GM12801 (cell line): ENCODE results near the gene HMG20B.

Experiments used
- TF ChIP-seq, protein P1 (sequence below): IDR thresholded peaks from one replicate; pipeline ENCODE4 v1.5.1; 2011; ENCODE audit warnings: control low read depth; ENCODE audit not compliant: insufficient read length; ENCODE audit errors: extremely low read depth

The HMG20B gene

DNA sequence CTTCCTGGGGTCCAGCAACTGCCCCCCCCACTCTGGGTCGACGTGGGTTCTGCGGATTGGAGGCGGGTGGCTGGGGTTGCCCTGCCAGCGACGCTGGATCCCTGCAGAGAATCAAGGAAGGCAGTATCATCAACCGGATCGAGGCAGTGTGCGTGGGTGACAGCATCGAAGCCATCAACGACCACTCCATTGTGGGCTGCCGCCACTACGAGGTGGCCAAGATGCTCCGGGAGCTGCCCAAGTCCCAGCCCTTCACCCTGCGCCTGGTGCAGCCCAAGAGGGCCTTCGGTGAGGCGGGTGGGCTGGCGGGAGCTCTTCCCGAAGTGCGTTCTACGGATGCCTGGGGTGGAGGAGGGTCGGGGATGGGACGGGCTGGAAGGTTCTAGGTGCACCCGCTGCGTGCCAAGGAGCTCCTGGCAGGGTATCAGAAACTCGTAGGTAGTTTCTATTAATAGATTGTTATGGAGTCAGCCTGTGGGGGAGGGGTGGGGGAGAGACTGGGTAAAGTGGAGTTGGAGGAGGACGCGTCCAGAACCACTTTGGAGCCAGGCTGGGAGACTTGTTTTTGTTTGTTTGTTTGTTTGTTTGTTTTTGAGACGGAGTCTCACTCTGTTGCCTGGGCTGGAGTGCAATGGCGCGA, 14.1 kb downstream of the HMG20B start:
- TF ChIP-seq, protein P1, sequence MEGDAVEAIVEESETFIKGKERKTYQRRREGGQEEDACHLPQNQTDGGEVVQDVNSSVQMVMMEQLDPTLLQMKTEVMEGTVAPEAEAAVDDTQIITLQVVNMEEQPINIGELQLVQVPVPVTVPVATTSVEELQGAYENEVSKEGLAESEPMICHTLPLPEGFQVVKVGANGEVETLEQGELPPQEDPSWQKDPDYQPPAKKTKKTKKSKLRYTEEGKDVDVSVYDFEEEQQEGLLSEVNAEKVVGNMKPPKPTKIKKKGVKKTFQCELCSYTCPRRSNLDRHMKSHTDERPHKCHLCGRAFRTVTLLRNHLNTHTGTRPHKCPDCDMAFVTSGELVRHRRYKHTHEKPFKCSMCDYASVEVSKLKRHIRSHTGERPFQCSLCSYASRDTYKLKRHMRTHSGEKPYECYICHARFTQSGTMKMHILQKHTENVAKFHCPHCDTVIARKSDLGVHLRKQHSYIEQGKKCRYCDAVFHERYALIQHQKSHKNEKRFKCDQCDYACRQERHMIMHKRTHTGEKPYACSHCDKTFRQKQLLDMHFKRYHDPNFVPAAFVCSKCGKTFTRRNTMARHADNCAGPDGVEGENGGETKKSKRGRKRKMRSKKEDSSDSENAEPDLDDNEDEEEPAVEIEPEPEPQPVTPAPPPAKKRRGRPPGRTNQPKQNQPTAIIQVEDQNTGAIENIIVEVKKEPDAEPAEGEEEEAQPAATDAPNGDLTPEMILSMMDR = no peak

DNA sequence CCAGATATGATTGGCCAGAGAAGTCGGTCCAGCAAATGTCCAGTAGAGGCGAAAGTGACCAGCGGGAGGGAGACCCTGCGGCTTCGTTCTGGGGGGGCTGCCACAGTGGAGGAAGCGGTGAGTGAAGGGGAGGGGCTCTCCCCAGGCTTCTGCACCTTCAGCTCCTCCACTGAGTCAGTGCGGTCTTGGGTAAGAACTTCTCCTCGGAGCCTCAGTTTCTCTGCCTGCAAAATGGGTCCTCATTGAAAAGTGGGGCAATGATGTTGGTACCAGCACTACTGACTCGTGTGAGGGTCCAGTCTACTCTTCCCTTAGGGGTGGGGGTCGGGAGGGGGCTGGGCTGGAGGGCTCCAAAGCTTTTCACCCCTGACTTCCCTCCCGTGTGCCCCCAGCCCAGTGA, 16.7 kb downstream of the HMG20B start:
- TF ChIP-seq, protein P1 = no peak

DNA sequence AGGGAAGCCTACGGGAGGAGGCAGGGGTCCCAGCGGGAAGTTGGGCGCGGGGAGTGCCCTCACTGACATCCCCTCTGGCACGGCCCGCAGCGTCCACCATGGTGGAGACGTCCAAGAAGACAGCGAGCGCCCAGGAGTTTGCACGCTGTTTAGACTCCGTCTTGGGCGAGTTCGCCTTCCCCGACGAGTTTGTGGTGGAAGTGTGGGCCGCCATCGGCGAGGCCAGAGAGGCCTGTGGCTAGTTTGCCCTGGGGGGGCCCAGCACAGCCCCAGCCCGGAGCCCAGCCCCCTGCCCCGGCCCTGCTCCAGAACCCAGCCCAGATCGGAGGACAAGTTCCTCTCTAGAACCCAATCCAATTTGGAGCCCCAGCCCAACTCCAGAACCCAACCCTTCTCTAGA, 17.2 kb downstream of the HMG20B start:
- TF ChIP-seq, protein P1 = no peak

DNA sequence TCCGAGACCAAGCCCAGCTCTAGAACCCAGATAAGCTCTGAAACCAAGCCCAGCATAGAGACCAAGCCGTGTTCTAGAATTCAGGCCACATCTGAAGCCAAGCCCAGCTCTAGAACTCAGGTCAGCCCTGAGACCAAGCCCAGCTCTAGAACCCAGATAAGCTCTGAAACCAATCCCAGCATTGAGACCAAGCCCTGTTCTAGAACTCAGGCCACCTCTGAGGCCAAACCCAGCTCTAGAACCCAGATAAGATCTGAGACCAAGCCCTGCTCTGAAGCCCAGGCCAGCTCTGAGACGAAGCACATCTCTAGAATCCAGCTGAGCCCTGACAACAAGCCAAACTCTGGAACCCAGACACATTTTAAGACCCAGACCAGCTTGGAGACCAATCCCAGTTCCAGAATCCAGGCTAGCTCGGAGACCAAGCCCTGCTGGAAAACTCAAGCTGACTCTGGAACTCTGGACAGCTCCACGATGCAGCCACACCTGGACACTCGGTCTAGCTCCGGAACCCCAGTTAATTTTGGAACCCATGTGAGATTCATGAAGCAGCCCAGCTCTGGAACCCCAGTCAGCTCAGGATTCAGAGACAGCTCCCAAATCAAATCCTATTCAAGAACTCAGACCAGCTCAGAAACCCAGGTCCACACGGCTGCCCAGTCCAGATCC, 18.4 kb downstream of the HMG20B start:
- TF ChIP-seq, protein P1 = no peak

DNA sequence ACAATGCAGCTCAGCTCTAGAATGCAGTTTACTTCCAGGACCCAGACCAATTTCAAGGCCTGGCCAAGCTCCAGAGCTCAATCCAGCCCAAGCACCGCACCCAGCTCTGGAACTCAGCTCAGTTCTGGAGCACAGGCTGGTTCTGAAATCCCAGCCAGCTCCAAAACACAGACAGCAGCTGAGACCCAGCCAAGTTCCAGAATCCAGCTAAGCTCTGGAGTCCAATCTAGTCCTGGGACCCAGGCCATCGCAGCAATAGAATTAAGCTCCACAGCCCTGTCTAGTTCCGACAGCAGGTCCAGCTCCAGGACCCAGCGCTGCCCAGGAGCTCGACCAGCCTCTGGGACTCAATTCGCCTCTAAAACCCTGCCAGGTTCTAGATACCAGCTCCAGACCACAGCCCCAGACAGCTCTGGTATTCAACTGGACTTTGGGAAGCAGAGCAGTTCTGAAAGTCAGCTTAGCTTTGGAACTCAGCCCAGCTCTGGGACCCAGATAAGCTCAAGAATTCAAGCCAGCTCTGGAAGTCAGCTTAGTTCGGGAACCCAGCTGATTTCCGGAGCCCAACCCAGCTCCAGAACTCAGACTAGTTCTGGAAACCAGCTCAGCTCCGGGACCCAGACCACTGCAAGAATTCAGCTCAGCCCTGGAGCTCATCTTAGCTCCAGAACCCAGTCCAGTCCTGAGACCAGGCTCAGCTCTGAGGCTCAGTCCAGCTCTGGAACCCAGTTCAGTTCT, 19.3 kb downstream of the HMG20B start:
- TF ChIP-seq, protein P1 = no peak

DNA sequence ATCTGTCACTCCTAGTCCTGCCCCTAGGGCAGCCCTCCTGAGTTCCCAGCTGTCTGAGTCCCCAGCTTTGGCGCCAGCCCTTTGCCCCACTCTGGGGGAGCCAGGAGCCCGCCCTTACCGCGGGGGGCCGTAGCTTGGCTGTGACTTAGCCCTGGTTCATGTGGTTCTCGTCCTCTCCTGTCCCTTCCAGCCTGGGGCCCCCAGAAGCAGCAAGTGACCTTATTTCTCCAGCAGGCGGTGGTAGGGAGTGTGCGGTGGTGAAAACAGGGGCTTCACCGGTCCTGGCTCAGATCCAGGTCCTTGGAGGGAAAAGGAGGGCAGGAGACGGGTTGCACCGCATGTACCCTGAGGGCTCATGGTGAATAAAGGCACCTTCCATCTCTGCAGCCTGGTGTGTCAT, 20.4 kb downstream of the HMG20B start:
- TF ChIP-seq, protein P1 = no peak

DNA sequence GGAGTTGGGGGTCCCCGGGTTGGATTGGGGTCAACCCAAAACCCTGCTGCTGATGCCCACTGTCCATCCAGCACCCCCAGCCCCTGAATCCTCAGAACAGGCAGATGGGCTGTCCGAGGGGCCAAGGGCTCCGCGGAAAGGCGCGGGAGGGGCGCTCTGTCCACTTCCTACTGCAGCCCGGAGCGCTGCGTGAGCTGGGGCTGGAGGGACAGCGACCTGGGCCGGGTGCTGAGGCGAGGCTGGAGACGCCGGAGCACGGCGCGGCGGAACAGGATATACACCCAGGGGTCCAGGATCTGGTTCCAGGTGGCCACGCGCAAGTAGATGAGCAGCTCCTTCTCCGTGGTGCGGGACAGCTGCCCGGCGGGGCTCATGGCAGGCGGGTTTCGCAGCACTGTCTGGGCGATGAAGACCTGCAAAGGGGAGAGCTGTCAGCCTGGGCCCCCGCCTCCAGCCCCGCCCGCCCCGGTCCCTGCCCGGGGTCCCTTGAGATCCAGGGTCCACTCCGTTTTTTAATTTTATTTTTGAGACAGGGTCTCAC, 22.8 kb downstream of the HMG20B start:
- TF ChIP-seq, protein P1 = no peak
